GM12891 (cell line): ENCODE data around the gene DHCR7.

Source experiments
- POLR2A ChIP-seq: IDR thresholded peaks from 2 replicates; pipeline ENCODE4 v1.6.1; 2011; ENCODE audit warnings: low read depth, low read length, control low read depth
- POLR2AphosphoS5 ChIP-seq: IDR thresholded peaks from 2 replicates; pipeline ENCODE4 v1.6.1; 2011; ENCODE audit warnings: low read depth, low read length, control low read depth
- POU2F2 ChIP-seq: IDR thresholded peaks from 2 replicates; pipeline ENCODE4 v1.6.1; 2011; ENCODE audit warnings: low read depth, mild to moderate bottlenecking, control low read depth, low read length, moderate library complexity
- SPI1 ChIP-seq: IDR thresholded peaks from 2 replicates; pipeline ENCODE4 v1.6.1; 2011; ENCODE audit warnings: low read depth, low read length, control low read depth
- TAF1 ChIP-seq: IDR thresholded peaks from 2 replicates; pipeline ENCODE4 v1.6.1; 2011; ENCODE audit warnings: low read depth, low read length, control low read depth

- no peak for TF ChIP-seq TAF1
- no peak for TF ChIP-seq SPI1
- no peak for TF ChIP-seq POLR2AphosphoS5
- no peak for TF ChIP-seq POLR2A
- TF ChIP-seq POU2F2, result no peak
Measured at GRCh38 chr11:71459076-71459766, 11.0 kb upstream of the DHCR7 start.
